Activated CD8-positive, alpha-beta memory T cell treated with anti-CD3 and anti-CD28 coated beads for 24 hours (primary cell): ENCODE results near the gene TCF4.

Experiments
- DNase-seq: peaks from one replicate; pipeline ENCODE4 v3.0.0-alpha.2; 2020

TCF4 gene

GRCh38 chr18:55585065-55585919 is 2.7 kb downstream of the TCF4 start:
- DNase-seq: no peak

- no peak for DNase-seq
Measured at GRCh38 chr18:55584201-55584600, 3.8 kb downstream of the TCF4 start.

- DNase-seq: no peak
Measured at GRCh38 chr18:55582325-55582724, 5.7 kb downstream of the TCF4 start.

- DNase-seq: no peak
Measured at GRCh38 chr18:55579501-55580270, 8.3 kb downstream of the TCF4 start.

GRCh38 chr18:55577812-55578539 is 10.0 kb downstream of the TCF4 start:
- no peak for DNase-seq

- no peak for DNase-seq
Measured at GRCh38 chr18:55576001-55576400, 12.0 kb downstream of the TCF4 start.

GRCh38 chr18:55575066-55575465 is 12.9 kb downstream of the TCF4 start:
- DNase-seq: no peak

GRCh38 chr18:55573386-55573785 is 14.6 kb downstream of the TCF4 start:
- no peak for DNase-seq

GRCh38 chr18:55570966-55571365 is 17.0 kb downstream of the TCF4 start:
- no peak for DNase-seq

GRCh38 chr18:55566456-55566935 is 21.5 kb downstream of the TCF4 start:
- DNase-seq: no peak

GRCh38 chr18:55559739-55560138 is 28.3 kb downstream of the TCF4 start:
- DNase-seq: no peak

- DNase-seq: no peak
Measured at GRCh38 chr18:55557211-55557610, 30.8 kb downstream of the TCF4 start.

GRCh38 chr18:55555395-55556027 is 32.5 kb downstream of the TCF4 start:
- DNase-seq: no peak

- DNase-seq: no peak
Measured at GRCh38 chr18:55552526-55553189, 35.3 kb downstream of the TCF4 start.

GRCh38 chr18:55551227-55551626 is 36.8 kb downstream of the TCF4 start:
- DNase-seq: no peak

- no peak for DNase-seq
Measured at GRCh38 chr18:55550471-55550870, 37.5 kb downstream of the TCF4 start.

GRCh38 chr18:55549474-55550104 is 38.4 kb downstream of the TCF4 start:
- DNase-seq: no peak

GRCh38 chr18:55547705-55548056 is 40.3 kb downstream of the TCF4 start:
- no peak for DNase-seq

GRCh38 chr18:55546851-55547704 is 40.9 kb downstream of the TCF4 start:
- DNase-seq: no peak

- DNase-seq: no peak
Measured at GRCh38 chr18:55544014-55544413, 44.0 kb downstream of the TCF4 start.
